Measurements from ENCODE around the gene FAN1.

FAN1 gene

GRCh38 chr15:30921106-30921505, 17.4 kb downstream of the FAN1 start:
- DNase-seq (ENCODE audit: low spot score), result no peak

GRCh38 chr15:30921781-30922479, 18.2 kb downstream of the FAN1 start:
- DNase-seq (ENCODE audit: low spot score), result no peak

- no peak for DNase-seq (ENCODE audit: low spot score)
These were observed 19.0 kb downstream of the FAN1 start for GRCh38 chr15:30922480-30923311.

GRCh38 chr15:30923429-30923828, 19.7 kb downstream of the FAN1 start:
- no peak for DNase-seq (ENCODE audit: low spot score)

- DNase-seq (ENCODE audit: low spot score), result no peak
These were observed 20.6 kb downstream of the FAN1 start for GRCh38 chr15:30924353-30924752.

- DNase-seq (ENCODE audit: low spot score), result no peak
These were observed 22.0 kb downstream of the FAN1 start for GRCh38 chr15:30925686-30926085.

GRCh38 chr15:30926161-30926560, 22.4 kb downstream of the FAN1 start:
- DNase-seq (ENCODE audit: low spot score), result no peak

- no peak for DNase-seq (ENCODE audit: low spot score)
These were observed 23.5 kb downstream of the FAN1 start for GRCh38 chr15:30927148-30927761.

GRCh38 chr15:30928076-30928475, 24.4 kb downstream of the FAN1 start:
- DNase-seq (ENCODE audit: low spot score), result no peak

GRCh38 chr15:30929064-30929669, 25.5 kb downstream of the FAN1 start:
- no peak for DNase-seq (ENCODE audit: low spot score)

- no peak for DNase-seq (ENCODE audit: low spot score)
These were observed 26.3 kb downstream of the FAN1 start for GRCh38 chr15:30929982-30930381.

GRCh38 chr15:30930422-30930821, 26.7 kb downstream of the FAN1 start:
- no peak for DNase-seq (ENCODE audit: low spot score)

GRCh38 chr15:30933293-30933692, 29.6 kb downstream of the FAN1 start:
- no peak for DNase-seq (ENCODE audit: low spot score)

- no peak for DNase-seq (ENCODE audit: low spot score)
These were observed 35.4 kb downstream of the FAN1 start for GRCh38 chr15:30939161-30939560.

- no peak for DNase-seq (ENCODE audit: low spot score)
These were observed 36.6 kb downstream of the FAN1 start for GRCh38 chr15:30940359-30940758.

- no peak for DNase-seq (ENCODE audit: low spot score)
These were observed 37.8 kb downstream of the FAN1 start for GRCh38 chr15:30941520-30941919.

- no peak for DNase-seq (ENCODE audit: low spot score)
These were observed 40.1 kb downstream of the FAN1 start for GRCh38 chr15:30943654-30944335.

- DNase-seq (ENCODE audit: low spot score), result no peak
These were observed 49.5 kb downstream of the FAN1 start for GRCh38 chr15:30953183-30953582.

GRCh38 chr15:30953731-30954378, 50.1 kb downstream of the FAN1 start:
- DNase-seq (ENCODE audit: low spot score), result peak; percentile 74

GRCh38 chr15:30954674-30955073, 51.0 kb downstream of the FAN1 start:
- no peak for DNase-seq (ENCODE audit: low spot score)
